Measurements from ENCODE around the gene WASL. TPM values are rescaled to one million over a fixed set of nuclear protein-coding genes. Genes with fewer than 3 reads are reported as not detected.

Gene WASL
- total RNA-seq, 4 donors from 2014 or later = 30.0 to 45.7 (median 32.2) TPM

- TF ChIP-seq CTCF (IDR thresholded peaks at IDR 0.05; ENCODE audit: low read depth) = no peak
Observed at GRCh38 chr7:123717689-123718088, 31.1 kb downstream of the WASL start.

GRCh38 chr7:123716877-123717276, 31.9 kb downstream of the WASL start:
- no peak for TF ChIP-seq CTCF (IDR thresholded peaks at IDR 0.05; ENCODE audit: low read depth)

- TF ChIP-seq CTCF (IDR thresholded peaks at IDR 0.05; ENCODE audit: low read depth) = no peak
Observed at GRCh38 chr7:123715799-123716198, 33.0 kb downstream of the WASL start.

GRCh38 chr7:123715198-123715597, 33.6 kb downstream of the WASL start:
- TF ChIP-seq CTCF (IDR thresholded peaks at IDR 0.05; ENCODE audit: low read depth) = no peak

GRCh38 chr7:123714296-123715080, 34.3 kb downstream of the WASL start:
- TF ChIP-seq CTCF (IDR thresholded peaks at IDR 0.05; ENCODE audit: low read depth) = no peak

- TF ChIP-seq CTCF (IDR thresholded peaks at IDR 0.05; ENCODE audit: low read depth) = no peak
Observed at GRCh38 chr7:123712619-123713018, 36.2 kb downstream of the WASL start.

GRCh38 chr7:123711832-123712293, 36.9 kb downstream of the WASL start:
- TF ChIP-seq CTCF (IDR thresholded peaks at IDR 0.05; ENCODE audit: low read depth) = no peak

Measured in subcutaneous adipose tissue (tissue), 4 donors.